ENCODE results near the gene SEL1L3. TPM values are rescaled to one million over a fixed set of nuclear protein-coding genes. Genes with fewer than 3 reads are reported as not detected.
A peak's percentile ranks its signal among the peaks of the same experiment; 100 is the strongest.
"Not testable (repeated sequence)": the region's sequence is repeated elsewhere in the genome, so short reads cannot be mapped to it uniquely, and the experiment has no call there.

SEL1L3 gene
- total RNA-seq: 10 to 100 TPM in 2 of 8 experiments, 1 to 10 TPM in 6; 1.5 to 45.1 (median 3.2) TPM

DNA sequence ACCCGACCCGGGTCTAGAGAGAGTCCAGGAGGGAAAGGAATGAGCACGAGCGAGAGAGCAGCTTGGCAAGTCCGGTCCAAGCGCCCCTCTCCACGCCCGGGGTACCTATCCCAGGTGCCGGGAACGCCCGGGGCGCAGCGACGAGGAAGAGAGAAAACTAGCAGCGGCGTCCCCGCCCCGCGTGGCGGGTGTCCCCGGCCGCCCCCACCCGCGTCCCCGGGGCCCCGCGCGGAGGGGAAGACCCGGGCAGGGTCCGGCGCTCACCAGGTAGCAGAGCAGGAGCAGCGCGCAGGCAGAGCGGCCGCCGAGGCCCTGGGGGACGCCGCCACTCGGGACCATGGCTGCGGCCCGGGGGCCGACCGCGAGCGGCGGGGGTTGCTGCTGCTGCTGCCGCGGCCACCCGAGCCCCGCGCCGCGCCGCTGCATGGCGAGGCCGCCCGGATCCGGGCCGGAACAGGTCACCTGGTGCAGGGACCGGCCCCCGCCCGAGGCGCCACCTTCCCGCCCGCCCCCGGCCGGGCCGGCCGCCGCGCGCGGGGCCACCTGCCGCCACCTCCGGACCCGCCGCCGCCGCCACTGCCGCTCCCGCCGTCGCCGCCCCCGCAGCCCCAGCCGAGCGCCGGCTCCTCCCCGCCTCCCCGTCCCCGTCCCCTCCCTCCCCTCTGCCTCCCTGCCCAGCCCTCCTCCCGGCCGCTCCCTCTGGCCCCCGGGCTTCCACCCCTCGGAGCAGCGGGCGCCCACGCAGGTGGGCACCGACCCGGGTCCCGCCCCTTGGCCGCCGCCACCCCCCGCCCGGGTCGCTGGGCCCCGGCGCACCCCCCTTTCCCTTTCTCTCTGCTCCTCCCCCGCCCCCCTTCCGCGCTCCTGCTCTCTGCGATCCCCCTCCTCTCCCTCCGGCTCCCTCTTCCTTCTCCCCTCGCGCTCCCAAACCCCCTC, at the start of gene SEL1L3:
TSS of gene SEL1L3 (minus strand) at position 578 of the 936 bp plus-strand sequence. CDS start at position 426, 152 bp downstream.
- Histone ChIP-seq H3K27ac (peak within 1 kb of the TSS in 1 of 2 donors; percentile 16), H3K4me1 (replicated peaks in 1 of 2) (peaks cover 0 to 16% of the 10 kb centered on the region in 2 donors), H3K4me3 (peak within 1 kb of the TSS; percentile 61 to 91 (median 69))
- no CpG with 5 or more reads among the region's 115 CpGs for WGBS, 10 experiments
- in situ Hi-C loops (cut with MboI; ENCODE audit: low pct_unique_long_range_greater_than_20kb in 2 of 9, low sequenced_read_pairs in 9 of 9, unreplicated experiment in 9 of 9): no loop called here
- peak; percentile 24 to 79 (median 73) for ATAC-seq (replicated peaks in 6 of 8)

DNA sequence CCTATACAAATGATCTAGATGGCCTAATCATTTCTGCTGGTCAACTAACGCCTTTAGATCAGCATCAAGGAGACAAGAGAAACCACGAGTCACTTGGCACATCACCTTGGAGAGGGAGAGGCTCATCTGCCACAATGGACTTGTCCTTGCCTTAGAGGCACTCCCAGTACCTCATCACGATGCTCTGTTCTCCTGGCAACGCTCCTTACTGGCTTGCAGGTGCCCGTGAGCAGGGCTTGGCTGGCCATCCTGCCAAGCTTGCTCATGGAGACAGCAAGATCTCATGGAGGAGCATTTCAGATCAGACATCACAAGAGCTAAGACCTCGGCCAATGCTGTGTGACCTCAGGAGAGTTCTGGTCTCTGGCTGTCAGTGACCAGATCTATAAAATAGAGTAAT, 48.6 kb upstream of the SEL1L3 start:
- no peak overlapping the region for H3K4me3 ChIP-seq
- in situ Hi-C loops (cut with MboI; ENCODE audit: low pct_unique_long_range_greater_than_20kb in 2 of 9, low sequenced_read_pairs in 9 of 9, unreplicated experiment in 9 of 9): no loop called here
- H3K27ac ChIP-seq: no peak overlapping the region
- 48 to 86% (median 80%) methylated on average over 1 to 6 of the region's 6 CpGs; no CpG with 5 or more reads in 3 of the 10 experiments for WGBS, 10 experiments
- H3K4me1 ChIP-seq (replicated peaks in 1 of 2): peaks cover 17 to 20% of the 10 kb centered on the region in 2 donors
- no peak for ATAC-seq (replicated peaks in 6 of 8)

DNA sequence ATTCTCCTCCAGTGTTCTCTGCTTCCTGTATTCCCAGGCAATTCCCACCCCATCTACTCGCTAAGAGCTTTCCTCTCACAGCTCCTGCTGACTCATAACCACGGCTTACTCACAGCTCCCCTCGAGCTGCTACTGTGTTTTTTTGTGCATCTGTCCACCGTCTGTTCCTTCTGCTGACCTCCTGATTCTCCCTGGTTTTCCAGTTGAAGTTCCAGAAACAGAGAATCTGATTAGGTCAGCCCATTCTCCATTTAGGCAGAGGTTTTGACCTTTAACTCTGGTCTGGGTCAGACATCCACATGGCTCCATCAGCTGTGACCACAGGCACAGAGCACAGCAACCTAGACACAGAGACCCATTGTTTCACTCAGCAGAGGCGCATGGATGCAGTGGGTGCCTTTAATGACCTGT, 45.7 kb upstream of the SEL1L3 start:
- in situ Hi-C loops (cut with MboI; ENCODE audit: low pct_unique_long_range_greater_than_20kb in 2 of 9, low sequenced_read_pairs in 9 of 9, unreplicated experiment in 9 of 9): no loop called here
- peaks cover 8 to 10% of the 10 kb centered on the region in 2 donors for H3K4me1 ChIP-seq (replicated peaks in 1 of 2)
- 0 to 78% (median 37%) methylated on average over 1 to 4 of the region's 5 CpGs; no CpG with 5 or more reads in 2 of the 10 experiments for WGBS, 10 experiments
- peak; percentile 70 to 98 (median 81) for ATAC-seq (replicated peaks in 6 of 8)
- H3K4me3 ChIP-seq: no peak overlapping the region
- H3K27ac ChIP-seq: no peak overlapping the region

DNA sequence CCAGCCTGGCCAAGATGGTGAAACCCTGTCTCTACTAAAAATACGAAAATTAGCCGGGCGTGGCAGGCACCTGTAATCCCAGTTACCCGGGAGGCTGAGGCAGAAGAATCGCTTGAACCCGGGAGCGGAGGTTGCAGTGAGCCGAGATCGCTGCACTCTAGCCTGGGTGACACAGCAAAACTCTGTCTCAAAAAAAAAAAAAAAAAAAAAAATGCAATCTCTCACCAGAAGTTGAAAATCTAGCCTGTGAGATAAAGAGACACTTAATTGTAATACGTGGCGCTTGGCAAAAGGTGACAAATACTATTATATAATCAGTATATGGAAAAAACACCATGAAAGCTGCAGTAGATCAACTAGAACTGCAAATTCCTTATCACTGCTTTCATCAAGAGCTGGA, 43.3 kb upstream of the SEL1L3 start:
- in situ Hi-C loops (cut with MboI; ENCODE audit: low pct_unique_long_range_greater_than_20kb in 2 of 9, low sequenced_read_pairs in 9 of 9, unreplicated experiment in 9 of 9); H3K4me3 ChIP-seq; H3K4me1 ChIP-seq (replicated peaks in 1 of 2); ATAC-seq (replicated peaks in 6 of 8); H3K27ac ChIP-seq: not testable (repeated sequence)
- 64 to 100% (median 96%) methylated on average over 3 to 11 of the region's 11 CpGs; no CpG with 5 or more reads in 3 of the 10 experiments for WGBS, 10 experiments

DNA sequence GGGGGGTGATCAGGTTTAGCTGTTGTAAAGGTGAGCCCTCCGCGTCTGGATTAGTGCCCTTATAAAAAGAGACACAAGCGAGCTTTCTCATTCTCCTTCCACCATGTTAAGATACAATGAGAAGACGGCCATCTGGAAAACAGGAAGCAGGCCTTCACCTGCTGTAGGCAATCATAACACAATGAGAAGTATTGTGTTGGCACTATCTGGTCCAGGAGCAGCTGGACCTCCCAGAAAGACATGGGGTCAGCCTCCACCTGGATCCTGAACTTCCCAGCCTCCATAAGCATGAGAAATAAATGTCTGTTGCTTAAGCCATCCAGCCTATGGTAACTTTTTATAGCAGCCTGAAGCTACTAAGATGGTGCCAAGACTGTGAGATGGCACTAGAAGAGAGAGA, 42.6 kb upstream of the SEL1L3 start:
- no peak for ATAC-seq (replicated peaks in 6 of 8)
- H3K4me3 ChIP-seq: no peak overlapping the region
- in situ Hi-C loops (cut with MboI; ENCODE audit: low pct_unique_long_range_greater_than_20kb in 2 of 9, low sequenced_read_pairs in 9 of 9, unreplicated experiment in 9 of 9): no loop called here
- 89 to 100% (median 99%) methylated on average over 1 to 4 of the region's 4 CpGs; no CpG with 5 or more reads in 4 of the 10 experiments for WGBS, 10 experiments
- no peak overlapping the region for H3K27ac ChIP-seq
- H3K4me1 ChIP-seq (replicated peaks in 1 of 2): peaks cover 0 to 3% of the 10 kb centered on the region in 2 donors

DNA sequence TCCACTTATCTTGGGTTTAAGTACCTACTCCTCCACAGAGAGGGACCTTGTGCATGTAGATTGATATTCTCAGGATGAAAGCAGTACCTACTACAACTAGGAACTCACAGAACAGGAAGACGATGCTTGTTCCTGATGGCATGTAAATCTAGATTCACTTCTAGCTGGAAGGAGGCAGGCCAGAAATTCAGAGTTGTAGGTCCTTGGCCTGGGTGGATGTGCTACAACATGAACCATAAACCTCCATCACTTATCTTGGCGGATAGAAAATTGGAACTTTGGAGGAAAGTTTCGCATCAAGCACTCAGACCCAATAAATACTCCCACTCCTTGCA, 41.9 kb upstream of the SEL1L3 start:
- in situ Hi-C loops (cut with MboI; ENCODE audit: low pct_unique_long_range_greater_than_20kb in 2 of 9, low sequenced_read_pairs in 9 of 9, unreplicated experiment in 9 of 9): no loop called here
- ATAC-seq (replicated peaks in 6 of 8): no peak
- 50 to 100% (median 97%) methylated on average over 1 to 3 of the region's 3 CpGs; no CpG with 5 or more reads in 2 of the 10 experiments for WGBS, 10 experiments
- Histone ChIP-seq H3K4me3 (no peak overlapping the region), H3K27ac (no peak overlapping the region), H3K4me1 (replicated peaks in 1 of 2) (peaks cover 0 to 3% of the 10 kb centered on the region in 2 donors)

DNA sequence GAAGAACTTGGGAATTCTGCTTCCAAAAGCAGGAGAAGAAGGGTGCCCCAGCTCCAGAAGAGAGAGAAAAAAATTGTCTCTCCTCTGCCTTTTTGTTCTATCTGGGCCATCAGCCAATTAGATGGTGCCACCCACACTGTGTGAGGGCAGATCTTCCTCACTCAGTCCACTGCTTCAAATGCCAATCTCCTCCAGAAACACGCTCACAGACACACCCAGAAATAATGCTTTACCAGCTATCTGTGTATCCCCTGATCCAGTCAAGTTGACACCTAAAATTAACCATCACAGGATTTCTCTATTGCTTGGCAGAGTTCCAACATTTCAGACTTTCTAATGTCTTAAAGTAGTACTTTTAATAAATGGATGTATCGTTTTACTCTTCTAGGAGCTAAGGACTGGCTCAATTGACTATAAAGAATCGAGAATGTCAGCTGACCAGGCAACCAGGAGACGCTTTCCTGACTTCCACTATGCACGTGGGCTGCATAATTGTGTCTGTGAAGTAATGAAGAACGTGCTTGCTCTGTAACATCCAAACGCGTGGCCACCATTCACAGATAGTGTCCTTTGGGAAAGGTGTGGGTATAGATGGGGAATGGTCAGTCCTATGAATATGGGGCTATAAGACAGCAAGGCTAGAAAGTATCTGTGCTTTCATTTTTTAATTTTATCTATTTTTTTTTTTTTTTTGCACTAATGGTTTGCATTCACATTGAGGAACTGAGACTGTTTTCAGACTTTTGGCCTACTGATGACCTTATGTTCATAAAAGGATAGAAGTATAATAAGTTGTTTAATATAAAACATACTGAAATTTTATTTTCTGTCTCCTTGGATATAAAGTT, 41.3 kb upstream of the SEL1L3 start:
- peak in 1 of 8 experiments; percentile 35 for ATAC-seq (replicated peaks in 6 of 8)
- in situ Hi-C loops (cut with MboI; ENCODE audit: low pct_unique_long_range_greater_than_20kb in 2 of 9, low sequenced_read_pairs in 9 of 9, unreplicated experiment in 9 of 9): no loop called here
- WGBS, 10 experiments: 36 to 96% (median 90%) methylated on average over 2 to 8 of the region's 8 CpGs; no CpG with 5 or more reads in 1 of the 10 experiments

DNA sequence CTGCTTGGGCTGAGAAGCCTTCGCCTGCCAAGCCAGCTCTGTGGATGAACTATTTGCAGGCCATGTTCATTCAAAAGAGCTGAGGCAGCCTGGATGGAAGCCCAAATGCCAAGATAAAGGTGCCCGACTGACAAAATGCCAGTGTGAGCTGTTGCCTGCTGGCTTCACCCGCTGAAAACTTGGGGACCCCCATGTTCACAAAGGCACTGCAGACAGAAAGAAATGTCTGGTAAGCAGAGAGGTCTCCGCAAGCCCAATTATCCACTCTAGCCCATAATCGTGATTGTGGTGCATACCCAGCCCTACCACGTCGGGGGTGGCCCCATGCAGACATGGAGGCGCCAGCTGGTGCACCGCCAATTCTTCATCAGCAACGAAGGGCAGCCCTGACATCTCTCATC, 38.2 kb upstream of the SEL1L3 start:
- no peak overlapping the region for H3K27ac ChIP-seq
- ATAC-seq (replicated peaks in 6 of 8): no peak
- 40 to 100% (median 87%) methylated on average over 1 to 8 of the region's 10 CpGs; no CpG with 5 or more reads in 1 of the 10 experiments for WGBS, 10 experiments
- no peak overlapping the region for H3K4me3 ChIP-seq
- peaks cover 0 to 3% of the 10 kb centered on the region in 2 donors for H3K4me1 ChIP-seq (replicated peaks in 1 of 2)
- in situ Hi-C loops (cut with MboI; ENCODE audit: low pct_unique_long_range_greater_than_20kb in 2 of 9, low sequenced_read_pairs in 9 of 9, unreplicated experiment in 9 of 9): no loop called here

More for the DNA sequence above, 41.3 kb upstream of the SEL1L3 start:
- Histone ChIP-seq H3K27ac (no peak overlapping the region), H3K4me1 (replicated peaks in 1 of 2) (peaks cover 0 to 3% of the 10 kb centered on the region in 2 donors), H3K4me3 (no peak overlapping the region)

DNA sequence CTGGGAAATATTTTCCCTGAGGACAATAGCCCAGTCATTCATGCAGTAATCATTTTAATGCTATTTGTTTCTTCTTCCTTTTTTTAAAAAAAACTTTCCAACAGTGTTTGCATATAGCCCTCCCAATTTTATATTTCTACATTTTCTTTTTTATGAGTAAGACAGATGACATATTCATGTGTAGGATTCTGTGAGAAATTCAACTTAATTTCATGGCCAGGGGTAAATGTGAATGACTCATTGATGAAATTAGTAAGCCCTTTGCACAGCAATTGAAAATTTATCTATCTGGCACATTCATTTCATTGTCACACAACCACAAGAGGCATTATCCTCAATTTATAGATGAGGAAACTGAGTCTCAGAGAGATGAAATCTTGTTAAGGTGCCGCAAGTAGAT, 37.5 kb upstream of the SEL1L3 start:
- WGBS, 10 experiments: 83 to 100% (median 100%) methylated on average over 1 of the region's 1 CpG; no CpG with 5 or more reads in 3 of the 10 experiments
- Histone ChIP-seq H3K4me3 (no peak overlapping the region), H3K4me1 (replicated peaks in 1 of 2) (peaks cover 0 to 3% of the 10 kb centered on the region in 2 donors), H3K27ac (no peak overlapping the region)
- ATAC-seq (replicated peaks in 6 of 8): no peak
- in situ Hi-C loops (cut with MboI; ENCODE audit: low pct_unique_long_range_greater_than_20kb in 2 of 9, low sequenced_read_pairs in 9 of 9, unreplicated experiment in 9 of 9): no loop called here

DNA sequence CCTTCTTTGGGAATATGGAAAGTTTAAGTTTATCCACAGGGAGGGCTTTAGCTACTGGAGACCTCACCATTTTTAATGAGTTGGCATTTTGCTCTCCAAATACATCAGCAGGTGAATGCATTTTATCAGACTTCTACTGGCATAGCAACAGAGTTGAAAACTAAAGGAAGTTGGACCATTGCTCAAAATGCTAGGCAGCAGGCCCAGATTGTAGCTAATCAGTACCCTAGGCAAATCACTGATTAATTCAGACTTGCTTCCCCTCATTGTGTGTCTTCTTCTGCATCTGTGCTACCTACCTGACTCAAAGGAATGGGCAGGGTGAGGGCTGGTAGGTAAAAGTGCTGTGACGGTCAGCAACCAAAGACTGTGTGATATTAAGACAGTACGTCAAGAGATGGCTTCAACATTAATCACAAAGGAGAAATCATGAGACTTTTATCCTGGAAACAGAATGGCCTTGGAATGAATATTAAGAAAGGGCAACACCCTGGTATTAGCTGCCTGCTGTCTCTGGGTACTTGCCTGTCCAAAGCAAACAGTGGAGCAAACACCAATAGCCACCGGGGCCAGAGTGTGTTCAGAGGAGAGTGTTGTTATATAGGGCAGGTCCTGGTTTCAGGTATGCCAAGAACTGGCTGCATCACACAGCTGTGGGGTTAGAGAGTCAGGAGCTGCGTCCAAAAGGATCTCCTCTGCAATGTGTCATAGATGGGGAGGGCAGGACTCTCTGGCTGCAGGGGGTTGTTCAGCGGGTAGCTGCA, 34.2 kb upstream of the SEL1L3 start:
- peak in 1 of 8 experiments; percentile 41 for ATAC-seq (replicated peaks in 6 of 8)
- 50 to 100% (median 88%) methylated on average over 2 to 4 of the region's 5 CpGs; no CpG with 5 or more reads in 4 of the 10 experiments for WGBS, 10 experiments

DNA sequence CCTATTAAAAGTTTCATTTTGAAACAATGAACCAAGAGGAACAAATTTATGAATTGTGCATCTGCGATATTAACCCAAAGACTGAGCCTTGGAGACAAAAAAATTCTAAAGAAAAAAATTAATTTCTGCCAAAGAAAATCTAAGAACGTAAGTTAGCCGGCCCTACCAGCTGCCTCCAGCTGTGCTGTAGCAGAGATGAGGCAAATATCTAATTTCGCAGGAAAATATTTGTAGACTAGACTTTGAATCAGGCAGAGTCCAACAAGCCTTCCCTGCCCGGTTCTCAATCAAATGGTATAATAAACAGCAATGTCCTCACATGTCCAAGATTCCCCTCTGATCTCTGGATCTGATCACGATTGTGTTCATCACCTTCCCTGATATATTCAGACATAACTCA, 30.0 kb upstream of the SEL1L3 start:
- H3K4me3 ChIP-seq: no peak overlapping the region
- ATAC-seq (replicated peaks in 6 of 8): no peak
- H3K4me1 ChIP-seq (replicated peaks in 1 of 2): peaks cover 22 to 28% of the 10 kb centered on the region in 2 donors
- WGBS, 10 experiments: 65 to 98% (median 76%) methylated on average over 2 to 6 of the region's 6 CpGs; no CpG with 5 or more reads in 3 of the 10 experiments
- in situ Hi-C loops (cut with MboI; ENCODE audit: low pct_unique_long_range_greater_than_20kb in 2 of 9, low sequenced_read_pairs in 9 of 9, unreplicated experiment in 9 of 9): no loop called here
- H3K27ac ChIP-seq: no peak overlapping the region

More for the DNA sequence above, 34.2 kb upstream of the SEL1L3 start:
- Histone ChIP-seq H3K27ac (no peak overlapping the region), H3K4me1 (replicated peaks in 1 of 2) (peaks cover under 1% of the 10 kb centered on the region in 2 donors), H3K4me3 (no peak overlapping the region)
- in situ Hi-C loops (cut with MboI; ENCODE audit: low pct_unique_long_range_greater_than_20kb in 2 of 9, low sequenced_read_pairs in 9 of 9, unreplicated experiment in 9 of 9): no loop called here

Data from motor neuron (in vitro differentiated cells).